ENCODE measurements around the gene ZSCAN30. TPM values are rescaled to one million over a fixed set of nuclear protein-coding genes. Genes with fewer than 3 reads are reported as not detected.

Gene ZSCAN30
- total RNA-seq, 4 donors from 2014 or later = 9.5 to 14.0 (median 13.6) TPM

GRCh38 chr18:35267809-35268208 lies 22.2 kb downstream of the ZSCAN30 start:
- DNase-seq (ENCODE audit: low spot score) = no peak
- TF ChIP-seq, protein P1, sequence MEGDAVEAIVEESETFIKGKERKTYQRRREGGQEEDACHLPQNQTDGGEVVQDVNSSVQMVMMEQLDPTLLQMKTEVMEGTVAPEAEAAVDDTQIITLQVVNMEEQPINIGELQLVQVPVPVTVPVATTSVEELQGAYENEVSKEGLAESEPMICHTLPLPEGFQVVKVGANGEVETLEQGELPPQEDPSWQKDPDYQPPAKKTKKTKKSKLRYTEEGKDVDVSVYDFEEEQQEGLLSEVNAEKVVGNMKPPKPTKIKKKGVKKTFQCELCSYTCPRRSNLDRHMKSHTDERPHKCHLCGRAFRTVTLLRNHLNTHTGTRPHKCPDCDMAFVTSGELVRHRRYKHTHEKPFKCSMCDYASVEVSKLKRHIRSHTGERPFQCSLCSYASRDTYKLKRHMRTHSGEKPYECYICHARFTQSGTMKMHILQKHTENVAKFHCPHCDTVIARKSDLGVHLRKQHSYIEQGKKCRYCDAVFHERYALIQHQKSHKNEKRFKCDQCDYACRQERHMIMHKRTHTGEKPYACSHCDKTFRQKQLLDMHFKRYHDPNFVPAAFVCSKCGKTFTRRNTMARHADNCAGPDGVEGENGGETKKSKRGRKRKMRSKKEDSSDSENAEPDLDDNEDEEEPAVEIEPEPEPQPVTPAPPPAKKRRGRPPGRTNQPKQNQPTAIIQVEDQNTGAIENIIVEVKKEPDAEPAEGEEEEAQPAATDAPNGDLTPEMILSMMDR (IDR thresholded peaks at IDR 0.05) = no peak
- no peak for ATAC-seq (ENCODE audit: low FRiP score)

DNA sequence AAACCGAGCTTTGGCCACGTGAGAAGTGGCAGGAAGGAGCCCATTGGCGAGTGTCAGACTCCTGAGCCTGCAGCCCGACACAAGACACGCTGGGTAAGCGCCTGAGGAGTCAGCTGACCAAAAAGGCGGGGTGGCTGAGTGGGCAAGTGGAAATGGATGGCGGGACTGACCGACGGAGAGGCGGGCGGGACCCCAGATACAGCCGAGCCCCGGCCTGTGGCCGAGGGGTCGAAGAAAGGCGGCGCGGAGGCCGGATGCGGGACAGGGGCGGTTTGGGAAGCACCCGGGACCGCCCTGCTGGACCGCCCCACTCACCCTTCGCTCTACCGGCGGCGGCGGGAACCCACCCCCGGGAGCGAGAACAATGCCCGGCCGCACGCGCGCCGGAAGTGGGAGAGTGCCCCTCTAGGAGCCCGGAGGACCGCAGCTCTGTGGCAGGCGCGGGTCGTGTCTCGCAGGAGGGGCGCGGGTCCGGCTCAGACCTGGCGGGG lies 22.8 kb downstream of the ZSCAN30 start:
- TF ChIP-seq, protein P1 (IDR thresholded peaks at IDR 0.05) = no peak
- DNase-seq (ENCODE audit: low spot score) (peak; percentile 49), ATAC-seq (ENCODE audit: low FRiP score) (peak; percentile 98)

DNA sequence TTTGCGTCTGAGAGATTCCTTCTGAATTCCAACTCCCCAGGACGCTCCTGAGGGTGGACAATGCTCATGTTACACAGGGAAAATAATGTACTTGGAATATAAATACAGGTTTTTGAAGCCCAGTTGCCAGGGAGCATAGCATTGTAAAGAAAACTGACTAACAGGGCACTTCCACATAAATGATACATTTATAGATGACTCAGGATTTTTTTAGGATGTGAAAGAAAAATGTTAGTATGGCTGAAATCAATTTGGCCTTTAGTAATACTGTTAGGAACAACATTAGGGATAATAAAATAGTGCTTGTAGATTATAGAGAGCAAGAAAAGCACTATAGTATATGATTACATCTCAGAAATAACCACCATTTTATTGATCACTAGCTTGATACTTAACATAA lies 25.6 kb downstream of the ZSCAN30 start:
- TF ChIP-seq, protein P1 (IDR thresholded peaks at IDR 0.05) = no peak
- no peak for DNase-seq (ENCODE audit: low spot score)
- no peak for ATAC-seq (ENCODE audit: low FRiP score)

GRCh38 chr18:35256947-35257346 lies 33.1 kb downstream of the ZSCAN30 start:
- DNase-seq (ENCODE audit: low spot score) (no peak), ATAC-seq (ENCODE audit: low FRiP score) (no peak)
- TF ChIP-seq, protein P1 (IDR thresholded peaks at IDR 0.05) = no peak

DNA sequence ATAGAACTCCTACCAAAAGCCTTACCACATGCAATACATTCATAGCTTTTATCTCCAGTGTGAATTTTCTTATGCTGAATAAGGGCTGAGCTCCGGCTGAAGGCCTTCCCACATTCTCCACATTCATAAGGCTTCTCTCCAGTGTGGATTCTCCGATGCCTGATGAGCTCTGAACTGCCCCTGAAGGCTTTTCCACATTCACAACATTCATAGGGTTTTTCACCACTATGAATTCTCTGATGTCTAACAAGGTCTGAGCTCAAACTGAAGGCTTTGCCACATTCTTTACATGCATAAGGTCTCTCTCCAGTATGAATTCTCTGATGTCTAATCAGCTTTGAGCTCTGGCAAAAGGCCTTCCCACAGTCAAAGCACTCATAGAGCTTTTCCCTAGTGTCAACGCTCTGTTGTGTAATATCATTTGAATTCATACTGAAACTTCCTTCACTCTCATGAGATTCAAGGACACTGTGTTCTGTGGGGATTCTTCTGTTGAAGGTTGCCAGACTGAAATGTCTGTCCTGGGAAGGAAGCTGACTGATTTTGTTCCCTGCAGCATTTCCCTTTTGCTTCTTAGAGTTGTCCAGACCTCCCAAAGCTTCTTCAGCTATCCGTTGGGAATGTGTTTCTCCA lies 36.3 kb downstream of the ZSCAN30 start:
- TF ChIP-seq, protein P1 (IDR thresholded peaks at IDR 0.05) = no peak
- no peak for ATAC-seq (ENCODE audit: low FRiP score)
- no peak for DNase-seq (ENCODE audit: low spot score)

- ATAC-seq (ENCODE audit: low FRiP score) (no peak), DNase-seq (ENCODE audit: low spot score) (no peak)
- TF ChIP-seq, protein P1 (IDR thresholded peaks at IDR 0.05) = no peak
Measured at GRCh38 chr18:35252466-35252865, 37.6 kb downstream of the ZSCAN30 start.

GRCh38 chr18:35248429-35248828 lies 41.6 kb downstream of the ZSCAN30 start:
- TF ChIP-seq, protein P1 (IDR thresholded peaks at IDR 0.05) = no peak
- no peak for DNase-seq (ENCODE audit: low spot score)
- no peak for ATAC-seq (ENCODE audit: low FRiP score)
